SK-N-MC (cell line): ENCODE measurements around the gene SUN2.

Experiments used
- EZH2 ChIP-seq: fragments of 200-600 bp; sonication (generic); IDR thresholded peaks from one replicate; pipeline ENCODE4 v1.6.1; 2017; ENCODE audit warnings: antibody characterized with exemption
- FOXP2 ChIP-seq: optimal IDR thresholded peaks from 2 replicates; pipeline ENCODE3; 2011; ENCODE audit warnings: mild to moderate bottlenecking, moderate library complexity; ENCODE audit not compliant: insufficient read depth; ENCODE audit errors: extremely low read length, control extremely low read depth
- POLR2AphosphoS5 ChIP-seq: IDR thresholded peaks from 2 replicates; pipeline ENCODE4 v1.6.1; 2012; ENCODE audit warnings: mild to moderate bottlenecking, low read depth, low read length, borderline replicate concordance

- TF ChIP-seq EZH2 = no peak
- TF ChIP-seq POLR2AphosphoS5 = no peak
- no peak for TF ChIP-seq FOXP2
Measured at GRCh38 chr22:38783095-38783615, 27.4 kb upstream of the SUN2 start.
